ENCODE data around the gene RUNX3.

DNA sequence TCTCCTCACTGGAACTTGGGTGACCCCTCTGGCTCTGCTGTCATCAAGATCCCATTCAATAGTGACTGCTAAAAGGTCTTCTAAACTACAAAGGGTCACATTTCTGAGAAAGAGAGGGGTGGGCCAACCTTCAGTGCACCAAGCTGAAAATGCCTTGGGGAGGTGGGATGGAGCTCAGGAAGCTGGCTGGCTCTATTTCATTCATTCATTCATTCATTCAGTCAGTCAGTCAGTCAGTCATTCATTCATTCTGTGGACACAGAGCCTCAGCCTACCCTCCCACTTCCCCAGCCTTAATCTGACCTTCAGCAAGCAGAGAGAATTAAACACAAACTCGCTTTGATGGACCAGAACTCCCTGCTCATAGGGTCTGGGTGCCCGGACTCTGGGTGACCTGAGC is 11.7 kb downstream of the RUNX3 start:
- TF ChIP-seq POLR2AphosphoS5 (IDR thresholded peaks at IDR 0.05; ENCODE audit: low read depth, low read length) (no peak), POLR2A (IDR thresholded peaks at IDR 0.05; ENCODE audit: low read depth, low read length) (no peak)

Data from GM12892 (cell line).